Measurements from ENCODE around the gene DDX41. TPM values are rescaled to one million over a fixed set of nuclear protein-coding genes. Genes with fewer than 3 reads are reported as not detected.
"Not testable (repeated sequence)": the region's sequence is repeated elsewhere in the genome, so short reads cannot be mapped to it uniquely, and the experiment has no call there.

Gene DDX41
- polyA plus RNA-seq (2013, experiment 1 of 4) = 104 TPM
- polyA plus RNA-seq (2013, experiment 2 of 4) = 98.4 TPM
- 70.5 TPM for polyA plus RNA-seq (2013, experiment 3 of 4)
- polyA plus RNA-seq (2013, experiment 4 of 4) = 81.7 TPM

DNA sequence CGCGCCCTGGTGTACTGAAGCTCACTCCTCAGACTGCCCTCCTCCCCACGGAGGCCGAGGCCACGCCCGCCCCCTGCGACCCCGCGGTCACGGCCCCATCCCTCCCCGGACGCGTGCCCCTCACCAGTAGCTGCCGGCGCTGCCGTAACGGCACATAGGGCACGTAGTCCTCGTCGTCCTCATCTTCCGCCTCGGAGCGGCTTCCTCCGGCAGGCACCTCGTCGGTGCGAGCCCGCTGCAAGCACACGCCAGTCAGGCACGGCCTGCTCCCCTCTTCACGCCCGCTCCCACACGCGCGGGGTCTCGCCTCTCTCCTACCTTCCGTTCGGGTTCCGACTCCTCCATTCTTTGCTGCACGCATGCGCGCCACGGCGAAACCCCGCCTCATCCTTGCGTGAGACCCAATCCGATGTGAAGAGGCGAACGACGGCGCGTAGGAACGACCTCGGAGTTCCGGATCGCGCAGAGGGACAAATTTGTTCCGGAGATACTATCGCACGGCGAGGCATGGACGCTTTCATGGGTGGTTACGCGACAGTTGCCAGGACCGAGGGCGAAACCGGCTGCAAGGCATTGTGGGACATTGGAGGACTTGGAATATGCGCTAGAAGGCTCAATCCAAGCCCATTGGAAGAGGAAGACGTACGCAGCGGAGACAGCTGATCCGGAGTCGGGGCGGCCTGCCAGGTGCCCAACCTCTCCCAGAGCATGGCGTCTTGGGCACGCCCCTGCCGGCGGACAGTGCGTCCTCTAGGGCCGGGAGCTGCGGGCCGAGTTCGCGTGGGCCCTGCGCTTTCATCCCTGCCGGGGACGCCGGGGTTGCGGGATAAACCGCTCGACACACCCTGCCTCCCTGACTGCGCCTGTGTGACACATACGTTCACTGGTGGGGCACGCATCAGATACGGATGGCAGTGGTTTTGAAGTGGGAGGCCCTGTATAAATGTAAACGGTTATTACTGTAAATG, at the start of gene DDX41:
Gene DDX41 (minus strand): TSS at position 361 of the 968 bp plus-strand sequence. CDS start 16 bp downstream, at position 345.
- WGBS, 2 experiments = 0% methylated on average over 96 of the region's 96 CpGs
- peaks cover 32% of the 10 kb centered on the region for H3K36me3 ChIP-seq (ENCODE audit: control insufficient read depth, insufficient read depth, low read length)
- no peaks in the 10 kb centered on the region for H3K27me3 ChIP-seq (ENCODE audit: control insufficient read depth, insufficient read depth, low read length, poor library complexity, severe bottlenecking)
- peak within 1 kb of the TSS; percentile 60 for H3K4me3 ChIP-seq (ENCODE audit: insufficient read depth, low read depth, low read length)
- H3K4me1 ChIP-seq (ENCODE audit: control insufficient read depth, insufficient read depth, low read length) = peaks cover 5% of the 10 kb centered on the region
- no peaks in the 10 kb centered on the region for H3K9me3 ChIP-seq (ENCODE audit: control insufficient read depth, low read length)
- H3K27ac ChIP-seq (ENCODE audit: insufficient read depth, low read depth, low read length, poor library complexity, severe bottlenecking) = peak within 1 kb of the TSS; percentile 82

DNA sequence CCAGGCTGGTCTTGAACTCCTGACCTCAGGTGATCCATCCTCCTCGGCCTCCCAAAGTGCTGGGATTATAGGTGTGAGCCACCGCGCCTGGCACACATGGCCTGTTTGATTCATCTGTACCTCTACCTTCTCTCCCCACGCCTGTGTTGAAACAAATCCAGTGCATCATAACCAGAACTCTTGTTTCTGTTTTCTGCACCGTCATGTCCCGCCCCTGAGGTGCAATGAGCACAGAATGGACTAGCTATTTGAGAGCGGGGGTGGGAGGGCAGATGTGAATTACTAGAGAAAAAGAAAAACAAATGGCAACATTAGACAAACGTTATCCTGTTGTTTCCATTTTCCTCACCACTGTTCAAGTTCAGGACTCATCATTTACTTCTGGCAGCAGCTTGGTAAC, 48.3 kb upstream of the DDX41 start:
- H3K4me1 ChIP-seq (ENCODE audit: control insufficient read depth, insufficient read depth, low read length) = no peaks in the 10 kb centered on the region
- H3K27me3 ChIP-seq (ENCODE audit: control insufficient read depth, insufficient read depth, low read length, poor library complexity, severe bottlenecking) = no peaks in the 10 kb centered on the region
- WGBS, 2 experiments = 92 to 93% methylated on average over 8 of the region's 8 CpGs
- no peak overlapping the region for H3K4me3 ChIP-seq (ENCODE audit: insufficient read depth, low read depth, low read length)
- no peaks in the 10 kb centered on the region for H3K9me3 ChIP-seq (ENCODE audit: control insufficient read depth, low read length)
- no peaks in the 10 kb centered on the region for H3K36me3 ChIP-seq (ENCODE audit: control insufficient read depth, insufficient read depth, low read length)
- no peak overlapping the region for H3K27ac ChIP-seq (ENCODE audit: insufficient read depth, low read depth, low read length, poor library complexity, severe bottlenecking)

DNA sequence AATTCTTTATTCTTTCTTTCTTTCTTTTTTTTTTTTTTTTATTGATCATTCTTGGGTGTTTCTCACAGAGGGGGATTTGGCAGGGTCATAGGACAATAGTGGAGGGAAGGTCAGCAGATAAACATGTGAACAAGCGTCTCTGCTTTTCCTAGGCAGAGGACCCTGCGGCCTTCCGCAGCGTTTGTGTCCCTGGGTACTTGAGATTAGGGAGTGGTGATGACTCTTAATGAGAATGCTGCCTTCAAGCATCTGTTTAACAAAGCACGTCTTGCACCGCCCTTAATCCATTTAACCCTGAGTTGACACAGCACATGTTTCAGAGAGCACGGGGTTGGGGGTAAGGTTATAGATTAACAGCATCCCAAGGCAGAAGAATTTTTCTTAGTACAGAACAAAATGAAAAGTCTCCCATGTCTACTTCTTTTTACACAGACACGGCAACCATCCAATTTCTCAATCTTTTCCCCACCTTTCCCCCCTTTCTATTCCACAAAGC, 42.7 kb upstream of the DDX41 start:
- H3K27me3 ChIP-seq (ENCODE audit: control insufficient read depth, insufficient read depth, low read length, poor library complexity, severe bottlenecking); H3K36me3 ChIP-seq (ENCODE audit: control insufficient read depth, insufficient read depth, low read length); H3K4me1 ChIP-seq (ENCODE audit: control insufficient read depth, insufficient read depth, low read length); H3K4me3 ChIP-seq (ENCODE audit: insufficient read depth, low read depth, low read length); H3K9me3 ChIP-seq (ENCODE audit: control insufficient read depth, low read length); H3K27ac ChIP-seq (ENCODE audit: insufficient read depth, low read depth, low read length, poor library complexity, severe bottlenecking): not testable (repeated sequence)
- WGBS, 2 experiments = 51 to 60% methylated on average over 5 of the region's 8 CpGs

DNA sequence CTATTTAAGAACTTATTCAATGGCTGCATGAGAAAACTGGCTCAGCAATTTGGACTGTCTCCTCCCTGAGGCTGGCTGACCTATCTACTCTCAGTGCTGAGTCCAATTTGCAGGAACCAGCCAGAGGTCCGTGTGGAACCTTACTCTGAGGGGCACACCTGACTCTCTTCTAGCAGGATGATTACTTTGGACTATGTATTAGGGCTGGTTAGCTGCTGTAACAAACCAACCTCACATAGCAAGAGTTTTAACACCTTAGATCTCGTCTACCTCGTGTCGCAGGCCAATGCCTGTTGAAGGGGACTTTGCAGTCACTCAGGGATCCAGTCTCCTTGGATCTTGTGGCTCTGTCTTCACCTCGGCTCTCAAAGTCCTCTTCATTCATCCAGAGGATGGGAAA, 41.0 kb upstream of the DDX41 start:
- no peaks in the 10 kb centered on the region for H3K9me3 ChIP-seq (ENCODE audit: control insufficient read depth, low read length)
- no peaks in the 10 kb centered on the region for H3K36me3 ChIP-seq (ENCODE audit: control insufficient read depth, insufficient read depth, low read length)
- 94% methylated on average over 5 of the region's 5 CpGs for WGBS, 2 experiments
- H3K4me1 ChIP-seq (ENCODE audit: control insufficient read depth, insufficient read depth, low read length) = peaks cover 4% of the 10 kb centered on the region
- no peak overlapping the region for H3K4me3 ChIP-seq (ENCODE audit: insufficient read depth, low read depth, low read length)
- H3K27me3 ChIP-seq (ENCODE audit: control insufficient read depth, insufficient read depth, low read length, poor library complexity, severe bottlenecking) = no peaks in the 10 kb centered on the region
- H3K27ac ChIP-seq (ENCODE audit: insufficient read depth, low read depth, low read length, poor library complexity, severe bottlenecking) = no peak overlapping the region

DNA sequence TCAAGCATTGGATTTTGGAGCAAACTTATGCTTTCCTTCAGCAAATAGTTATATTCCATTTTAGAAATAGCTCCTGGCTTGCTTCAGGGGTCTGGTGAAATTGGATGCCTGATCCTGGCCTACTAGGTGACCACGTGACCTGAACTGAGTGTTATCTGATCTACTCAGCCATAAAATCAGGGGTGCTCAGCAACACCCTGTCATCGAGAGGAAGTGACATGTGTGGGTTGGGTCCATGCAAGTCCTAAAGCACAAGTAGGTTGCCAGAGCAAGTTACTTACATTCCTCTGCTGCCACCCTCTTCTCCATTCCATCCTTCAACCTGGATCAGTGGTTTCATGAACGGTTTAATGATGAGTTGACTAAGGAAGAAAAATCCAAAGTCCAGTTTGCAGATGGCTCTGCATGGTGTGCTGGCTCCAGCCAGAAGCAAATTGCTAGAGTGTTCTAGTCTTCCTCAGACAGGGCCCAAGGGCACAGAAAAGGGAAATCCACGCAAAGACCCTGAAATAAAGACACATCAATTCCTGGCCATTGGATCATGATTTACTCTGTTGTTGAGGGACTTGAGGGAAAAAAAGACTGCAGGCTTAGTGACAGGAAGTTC, 40.4 kb upstream of the DDX41 start:
- Histone ChIP-seq H3K36me3 (ENCODE audit: control insufficient read depth, insufficient read depth, low read length) (no peaks in the 10 kb centered on the region), H3K4me1 (ENCODE audit: control insufficient read depth, insufficient read depth, low read length) (peaks cover 7% of the 10 kb centered on the region), H3K4me3 (ENCODE audit: insufficient read depth, low read depth, low read length) (no peak overlapping the region), H3K9me3 (ENCODE audit: control insufficient read depth, low read length) (no peaks in the 10 kb centered on the region), H3K27me3 (ENCODE audit: control insufficient read depth, insufficient read depth, low read length, poor library complexity, severe bottlenecking) (no peaks in the 10 kb centered on the region), H3K27ac (ENCODE audit: insufficient read depth, low read depth, low read length, poor library complexity, severe bottlenecking) (no peak overlapping the region)
- WGBS, 2 experiments = 89 to 91% methylated on average over 4 of the region's 4 CpGs

DNA sequence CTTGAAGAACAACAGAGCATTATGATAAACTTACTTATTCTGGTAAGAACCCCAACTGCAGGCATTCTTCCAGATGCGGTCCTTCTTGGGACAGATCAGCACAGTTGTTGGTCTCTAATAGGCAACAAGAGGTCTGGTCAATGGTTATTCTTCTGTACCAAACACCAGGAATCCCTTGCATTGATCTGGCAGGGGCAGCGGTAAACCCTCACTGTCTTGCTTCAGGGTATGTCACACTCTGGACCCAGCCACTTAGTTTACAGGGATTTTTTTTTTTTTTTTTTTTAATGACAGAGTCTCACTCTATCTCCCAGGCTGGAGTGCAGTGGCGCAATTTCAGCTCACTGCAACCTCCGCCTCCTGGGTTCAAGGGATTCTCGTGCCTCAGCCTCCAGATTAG, 38.9 kb upstream of the DDX41 start:
- Histone ChIP-seq H3K27me3 (ENCODE audit: control insufficient read depth, insufficient read depth, low read length, poor library complexity, severe bottlenecking) (no peaks in the 10 kb centered on the region), H3K27ac (ENCODE audit: insufficient read depth, low read depth, low read length, poor library complexity, severe bottlenecking) (no peak overlapping the region)
- WGBS, 2 experiments = 87 to 92% methylated on average over 5 of the region's 5 CpGs

DNA sequence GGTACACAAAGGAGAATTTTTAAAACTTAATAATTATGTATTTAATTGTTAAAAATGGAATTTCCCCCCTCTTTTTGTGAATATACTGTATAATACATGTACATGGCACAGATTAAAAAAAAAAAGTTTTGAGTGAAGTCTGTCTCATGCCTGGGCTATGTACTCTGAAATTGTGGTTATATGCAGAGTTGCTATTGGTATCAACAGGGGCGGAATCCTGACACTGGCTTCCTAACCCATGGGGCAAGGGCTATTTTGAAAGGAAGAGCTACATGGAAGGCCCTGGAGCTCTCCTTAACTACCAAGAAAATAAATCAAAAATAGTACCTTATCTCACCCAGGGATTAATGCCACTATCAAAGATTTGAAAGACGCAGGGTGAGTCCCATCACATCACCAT, 38.5 kb upstream of the DDX41 start:
- 94 to 96% methylated on average over 2 of the region's 2 CpGs for WGBS, 2 experiments
- H3K9me3 ChIP-seq (ENCODE audit: control insufficient read depth, low read length) = no peaks in the 10 kb centered on the region
- H3K27ac ChIP-seq (ENCODE audit: insufficient read depth, low read depth, low read length, poor library complexity, severe bottlenecking) = no peak overlapping the region
- peaks cover 10% of the 10 kb centered on the region for H3K36me3 ChIP-seq (ENCODE audit: control insufficient read depth, insufficient read depth, low read length)
- no peaks in the 10 kb centered on the region for H3K27me3 ChIP-seq (ENCODE audit: control insufficient read depth, insufficient read depth, low read length, poor library complexity, severe bottlenecking)
- H3K4me1 ChIP-seq (ENCODE audit: control insufficient read depth, insufficient read depth, low read length) = peaks cover 7% of the 10 kb centered on the region
- H3K4me3 ChIP-seq (ENCODE audit: insufficient read depth, low read depth, low read length) = no peak overlapping the region

More for the DNA sequence above, 38.9 kb upstream of the DDX41 start:
- Histone ChIP-seq H3K4me1 (ENCODE audit: control insufficient read depth, insufficient read depth, low read length) (peaks cover 7% of the 10 kb centered on the region), H3K4me3 (ENCODE audit: insufficient read depth, low read depth, low read length) (no peak overlapping the region), H3K36me3 (ENCODE audit: control insufficient read depth, insufficient read depth, low read length) (peaks cover 6% of the 10 kb centered on the region), H3K9me3 (ENCODE audit: control insufficient read depth, low read length) (no peaks in the 10 kb centered on the region)

DNA sequence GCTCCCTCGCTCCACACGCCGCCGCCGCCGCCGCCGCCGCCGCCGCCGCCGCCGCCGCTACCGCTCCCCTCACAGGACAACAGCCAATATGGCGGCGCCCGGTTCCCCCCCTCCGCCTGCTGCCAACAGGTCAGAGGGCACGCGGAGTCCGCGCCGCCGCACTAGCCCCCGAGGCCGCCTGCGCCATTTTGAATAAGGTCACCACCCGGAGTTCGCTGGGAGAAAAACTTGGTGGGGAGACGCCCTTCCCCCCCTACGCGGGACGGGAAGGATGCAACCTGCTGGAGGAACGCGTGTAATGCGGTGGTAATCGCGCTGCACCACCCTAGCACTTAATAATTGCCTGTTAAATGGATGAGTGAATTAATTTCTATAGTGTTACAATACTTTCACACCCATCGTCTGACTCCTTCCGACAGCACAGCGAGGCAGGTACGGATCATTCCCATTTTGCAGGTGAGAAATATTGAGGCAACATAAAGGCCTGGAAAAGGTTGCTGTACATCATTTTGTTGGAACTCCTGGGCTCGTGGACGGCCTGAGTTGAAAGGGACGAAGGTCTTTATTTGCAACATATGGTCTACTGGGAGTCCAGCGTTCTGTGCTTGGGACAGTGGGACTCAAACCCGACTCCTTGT, 37.8 kb upstream of the DDX41 start, which contains the start of gene FAM193B:
Gene FAM193B (minus strand): TSS at position 90 of the 638 bp plus-strand sequence. CDS start 105 bp downstream, outside the sequence.
- no peaks in the 10 kb centered on the region for H3K9me3 ChIP-seq (ENCODE audit: control insufficient read depth, low read length)
- 16% methylated on average over 49 of the region's 49 CpGs for WGBS, 2 experiments
- H3K27me3 ChIP-seq (ENCODE audit: control insufficient read depth, insufficient read depth, low read length, poor library complexity, severe bottlenecking) = no peaks in the 10 kb centered on the region
- peak within 1 kb of the TSS; percentile 57 for H3K4me3 ChIP-seq (ENCODE audit: insufficient read depth, low read depth, low read length)
- peaks cover 12% of the 10 kb centered on the region for H3K36me3 ChIP-seq (ENCODE audit: control insufficient read depth, insufficient read depth, low read length)
- H3K27ac ChIP-seq (ENCODE audit: insufficient read depth, low read depth, low read length, poor library complexity, severe bottlenecking) = no peak within 1 kb of the TSS
- peaks cover 7% of the 10 kb centered on the region for H3K4me1 ChIP-seq (ENCODE audit: control insufficient read depth, insufficient read depth, low read length)

DNA sequence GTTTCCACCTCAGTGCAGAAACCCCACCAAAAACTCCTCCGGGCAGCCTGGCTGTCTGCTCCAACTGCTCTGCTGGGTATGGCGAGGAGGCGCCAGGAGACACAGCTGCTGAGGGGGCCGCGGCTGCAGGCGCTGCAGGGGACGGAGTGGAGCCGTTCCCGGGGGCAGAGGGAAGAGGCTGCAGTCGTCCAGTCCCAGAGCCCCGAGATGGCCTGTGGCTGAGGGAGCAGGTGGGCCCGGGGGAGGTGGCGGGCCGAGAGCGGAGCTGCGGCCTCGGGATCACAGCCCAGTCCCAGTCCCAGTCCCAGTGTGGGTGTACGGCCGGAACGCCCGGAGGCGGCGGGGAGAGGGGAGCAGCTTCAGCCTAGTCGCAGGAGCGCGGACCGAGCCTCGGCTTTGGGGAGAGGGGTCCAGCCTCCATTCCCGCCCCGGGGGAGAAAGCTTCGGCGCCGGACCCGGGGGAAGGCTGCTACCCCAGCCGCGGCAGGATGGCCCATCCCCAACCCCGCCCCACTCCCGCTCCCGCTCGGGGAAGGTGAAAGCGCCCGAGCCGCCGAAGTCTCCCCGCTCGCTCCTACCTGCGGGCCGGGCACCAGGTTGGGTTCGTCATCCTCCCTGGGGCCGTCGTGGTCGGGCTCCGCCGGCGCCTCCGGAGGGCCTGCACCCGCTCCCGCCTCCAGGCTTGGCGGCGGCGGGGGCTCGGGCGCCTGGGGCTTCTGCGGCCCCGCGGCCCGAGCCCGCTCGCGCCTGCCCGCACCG, 37.1 kb upstream of the DDX41 start:
- Histone ChIP-seq H3K27me3 (ENCODE audit: control insufficient read depth, insufficient read depth, low read length, poor library complexity, severe bottlenecking) (no peaks in the 10 kb centered on the region), H3K27ac (ENCODE audit: insufficient read depth, low read depth, low read length, poor library complexity, severe bottlenecking) (no peak overlapping the region), H3K9me3 (ENCODE audit: control insufficient read depth, low read length) (no peaks in the 10 kb centered on the region), H3K36me3 (ENCODE audit: control insufficient read depth, insufficient read depth, low read length) (peaks cover 12% of the 10 kb centered on the region), H3K4me3 (ENCODE audit: insufficient read depth, low read depth, low read length) (peak overlapping the region; percentile 57), H3K4me1 (ENCODE audit: control insufficient read depth, insufficient read depth, low read length) (peaks cover 7% of the 10 kb centered on the region)
- 0 to 1% methylated on average over 72 of the region's 72 CpGs for WGBS, 2 experiments

Measured in ectodermal cell (in vitro differentiated cells).